Measurements from ENCODE around the gene PSMD8.

DNA sequence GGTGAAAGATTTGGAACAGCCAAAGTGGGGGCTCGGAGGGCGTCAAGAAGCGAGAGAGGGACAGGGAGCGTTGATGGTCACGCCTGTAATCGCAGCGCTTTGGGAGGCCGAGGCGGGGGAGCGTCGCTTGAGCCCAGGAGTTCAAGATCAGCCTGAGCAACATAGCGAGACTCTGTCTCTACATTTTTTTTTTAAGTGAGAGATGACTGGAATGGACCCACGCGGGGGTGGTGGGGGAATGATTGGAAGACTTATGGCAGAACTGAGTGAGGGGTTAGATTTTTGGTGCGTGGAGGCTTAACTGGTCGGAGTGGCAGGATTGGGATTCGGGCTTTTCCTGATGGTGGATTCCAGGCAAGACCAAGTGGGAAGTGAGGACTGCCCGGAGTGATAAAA lies 725 bp downstream of the PSMD8 start:
- TF ChIP-seq, protein P1, sequence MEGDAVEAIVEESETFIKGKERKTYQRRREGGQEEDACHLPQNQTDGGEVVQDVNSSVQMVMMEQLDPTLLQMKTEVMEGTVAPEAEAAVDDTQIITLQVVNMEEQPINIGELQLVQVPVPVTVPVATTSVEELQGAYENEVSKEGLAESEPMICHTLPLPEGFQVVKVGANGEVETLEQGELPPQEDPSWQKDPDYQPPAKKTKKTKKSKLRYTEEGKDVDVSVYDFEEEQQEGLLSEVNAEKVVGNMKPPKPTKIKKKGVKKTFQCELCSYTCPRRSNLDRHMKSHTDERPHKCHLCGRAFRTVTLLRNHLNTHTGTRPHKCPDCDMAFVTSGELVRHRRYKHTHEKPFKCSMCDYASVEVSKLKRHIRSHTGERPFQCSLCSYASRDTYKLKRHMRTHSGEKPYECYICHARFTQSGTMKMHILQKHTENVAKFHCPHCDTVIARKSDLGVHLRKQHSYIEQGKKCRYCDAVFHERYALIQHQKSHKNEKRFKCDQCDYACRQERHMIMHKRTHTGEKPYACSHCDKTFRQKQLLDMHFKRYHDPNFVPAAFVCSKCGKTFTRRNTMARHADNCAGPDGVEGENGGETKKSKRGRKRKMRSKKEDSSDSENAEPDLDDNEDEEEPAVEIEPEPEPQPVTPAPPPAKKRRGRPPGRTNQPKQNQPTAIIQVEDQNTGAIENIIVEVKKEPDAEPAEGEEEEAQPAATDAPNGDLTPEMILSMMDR (IDR thresholded peaks at IDR 0.05), result no peak
- no peak for TF ChIP-seq POLR2A (IDR thresholded peaks at IDR 0.05)
- no peak for TF ChIP-seq POLR2AphosphoS5 (IDR thresholded peaks at IDR 0.05)
